GM04503 (cell line): ENCODE measurements around the gene SDCCAG8.
A peak's percentile ranks its signal among the peaks of the same experiment; 100 is the strongest.

ENCODE experiments used
- DNase-seq: peaks from one replicate; pipeline ENCODE4 v3.0.0-alpha.2; 2012; ENCODE audit warnings: low read depth

The SDCCAG8 gene

DNA sequence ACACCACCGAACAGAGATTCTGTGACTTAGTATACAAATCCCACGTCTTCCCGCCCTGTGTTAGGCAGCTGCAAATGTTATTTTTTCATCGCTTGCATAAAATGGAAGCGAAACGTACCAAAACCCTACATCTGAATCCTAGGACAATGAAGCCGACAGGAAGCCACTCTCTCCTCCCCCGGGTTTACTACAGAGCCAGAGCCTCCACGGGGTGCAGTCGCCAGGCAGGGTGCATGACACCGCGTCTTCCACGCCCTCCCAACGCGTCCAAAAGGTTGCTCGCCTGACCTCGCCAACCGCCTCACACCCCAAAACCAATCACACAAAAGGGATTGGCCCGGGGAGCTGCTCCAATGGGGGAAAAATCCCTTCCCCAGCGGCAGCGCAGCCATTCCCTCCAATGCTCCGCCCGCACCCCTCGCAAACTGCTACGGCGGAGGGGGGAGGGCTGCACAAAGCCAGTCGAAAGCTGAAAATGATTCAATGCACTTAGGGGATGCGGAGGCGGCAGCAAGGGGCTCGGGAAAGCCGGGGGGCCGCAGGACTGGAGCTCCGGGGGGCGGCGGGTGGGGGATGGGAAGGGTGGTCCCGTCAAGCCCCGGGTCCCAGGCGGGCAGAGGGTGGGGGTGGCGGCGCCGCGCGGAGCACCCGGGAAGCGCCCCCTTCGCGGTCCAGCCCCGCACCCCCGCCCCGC is 1.5 kb upstream of the SDCCAG8 start:
- DNase-seq: peak; percentile 34

DNA sequence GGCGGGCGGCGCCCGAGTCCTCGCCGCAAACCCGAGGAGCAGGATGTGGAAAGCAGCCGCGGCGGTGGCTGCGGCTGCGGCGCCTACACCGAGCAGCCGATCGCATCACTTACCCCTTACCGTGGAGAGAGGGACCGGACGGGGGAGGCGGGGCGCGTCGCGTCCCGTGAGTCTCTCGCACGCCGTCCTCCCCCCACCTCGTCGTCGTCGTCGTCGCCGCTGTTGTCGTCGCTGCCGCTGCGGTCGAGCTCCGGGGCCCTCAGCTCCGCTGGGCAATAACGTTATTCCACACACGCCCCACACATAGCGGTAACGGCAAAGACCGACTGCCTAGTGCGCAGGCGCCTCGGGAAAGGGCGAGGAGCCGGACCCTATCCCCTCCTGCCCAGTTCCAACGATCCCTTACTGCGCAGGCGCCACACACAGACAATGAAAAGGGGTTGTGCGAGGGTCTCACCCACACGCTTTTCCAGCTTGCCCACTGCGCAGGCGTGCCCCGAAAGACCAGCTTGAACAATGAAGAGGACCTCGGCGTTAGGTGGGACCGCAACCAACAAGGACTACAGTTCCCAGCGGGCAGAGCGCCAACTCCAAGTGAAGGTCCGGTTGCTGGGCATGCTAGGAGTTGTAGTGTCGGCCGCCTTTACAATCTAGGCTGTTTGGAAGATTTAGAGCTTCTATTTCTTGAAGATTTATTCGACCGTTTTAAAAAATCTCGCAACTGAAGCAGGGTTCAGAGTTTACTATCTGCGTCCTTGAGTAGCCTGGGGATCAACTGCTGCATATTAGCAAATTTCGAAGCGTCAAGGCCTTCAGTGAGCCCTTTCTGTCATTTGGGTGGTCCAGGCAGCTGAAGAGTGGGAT is 682 bp upstream of the SDCCAG8 start, which contains the start of gene CEP170:
Gene CEP170, minus strand, starts transcription at position 355 of the 864 bp plus-strand sequence. CDS start 30,001 bp downstream, outside the sequence.
- peak; percentile 68 for DNase-seq

DNA sequence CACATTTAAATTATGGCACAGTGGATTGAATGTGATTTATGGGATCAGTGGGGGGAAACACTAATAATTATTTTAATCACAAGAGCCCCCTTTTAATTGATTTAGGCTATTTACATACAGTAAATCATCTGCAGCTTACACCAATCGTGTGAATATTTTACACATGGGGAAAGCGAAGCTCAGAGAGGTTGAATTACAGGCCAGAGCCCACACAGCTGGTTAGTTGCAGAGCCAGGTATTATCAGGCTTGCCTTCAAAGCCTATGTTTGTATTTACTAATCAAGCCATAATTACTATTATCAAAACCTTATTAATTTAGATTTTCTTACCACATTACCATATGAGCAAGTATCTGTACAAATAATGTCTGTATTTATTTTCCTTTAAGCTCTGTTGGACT is 749 bp downstream of the SDCCAG8 start:
- DNase-seq: no peak

DNA sequence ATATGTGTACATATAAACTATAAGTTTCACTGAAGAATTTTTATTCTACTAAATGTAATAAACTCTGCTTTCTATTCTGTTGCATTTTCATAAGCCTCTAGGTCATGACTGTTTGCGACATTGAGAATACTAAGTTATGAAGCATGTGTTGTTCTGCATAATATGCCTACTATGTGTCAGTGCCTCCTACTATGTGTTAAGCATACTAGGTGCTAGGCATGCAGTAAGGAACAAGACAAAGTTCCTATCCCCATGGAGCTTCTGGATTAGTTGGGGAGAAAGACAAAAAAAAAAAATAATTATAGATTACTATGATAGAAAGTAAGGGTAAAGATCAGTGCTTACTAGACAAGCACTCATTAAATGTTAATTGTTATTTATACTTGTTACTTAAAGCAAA is 1.3 kb downstream of the SDCCAG8 start:
- no peak for DNase-seq

DNA sequence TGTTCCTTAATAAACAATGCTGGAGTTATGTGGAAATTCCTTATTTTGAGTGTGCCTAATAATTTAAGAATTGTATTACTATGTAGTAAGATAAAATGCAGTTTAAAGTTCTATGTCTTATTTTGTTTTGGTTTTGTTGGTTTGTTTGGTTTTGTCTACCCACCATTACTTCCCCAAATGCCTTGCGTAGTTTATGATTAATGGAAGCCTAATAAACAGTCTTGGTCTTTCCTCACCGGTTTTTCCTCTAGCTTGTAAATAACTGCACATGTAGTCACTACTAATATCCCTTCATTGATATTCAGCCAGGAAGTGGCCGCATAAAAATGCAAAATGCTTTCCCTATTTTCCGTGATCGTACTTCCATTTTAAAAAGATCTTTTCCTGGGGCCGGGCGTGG is 2.9 kb downstream of the SDCCAG8 start:
- DNase-seq: no peak

DNA sequence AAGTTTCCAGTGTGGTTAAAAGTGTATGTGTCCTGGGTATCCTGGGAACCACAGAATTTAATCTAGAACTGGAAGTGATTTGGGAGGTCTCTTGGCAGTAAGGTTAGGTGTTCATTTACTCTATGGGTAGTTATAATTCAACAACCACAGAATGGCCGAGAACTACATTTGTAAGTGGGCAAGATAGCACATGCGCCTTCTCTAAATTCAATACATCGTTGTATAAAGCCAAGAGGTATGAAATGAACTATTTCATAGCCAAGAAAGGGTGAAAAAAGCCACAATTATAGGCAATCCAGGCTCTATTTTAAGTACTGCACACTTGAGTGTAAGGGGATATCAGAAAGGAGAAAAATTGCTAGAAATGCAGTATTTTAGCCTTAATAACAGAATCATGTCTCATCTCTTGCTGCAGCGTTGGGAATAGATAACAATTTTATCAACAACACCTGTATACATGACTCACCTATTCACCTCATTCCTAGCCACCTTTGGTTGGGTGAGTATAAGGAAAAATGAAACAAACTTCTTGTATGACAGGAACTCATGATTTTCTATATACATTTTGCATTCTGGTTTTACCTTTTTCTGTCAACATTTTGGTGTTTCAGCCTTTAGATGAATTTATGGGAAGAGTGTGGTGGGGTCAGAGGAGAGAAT is 4.5 kb downstream of the SDCCAG8 start:
- no peak for DNase-seq

DNA sequence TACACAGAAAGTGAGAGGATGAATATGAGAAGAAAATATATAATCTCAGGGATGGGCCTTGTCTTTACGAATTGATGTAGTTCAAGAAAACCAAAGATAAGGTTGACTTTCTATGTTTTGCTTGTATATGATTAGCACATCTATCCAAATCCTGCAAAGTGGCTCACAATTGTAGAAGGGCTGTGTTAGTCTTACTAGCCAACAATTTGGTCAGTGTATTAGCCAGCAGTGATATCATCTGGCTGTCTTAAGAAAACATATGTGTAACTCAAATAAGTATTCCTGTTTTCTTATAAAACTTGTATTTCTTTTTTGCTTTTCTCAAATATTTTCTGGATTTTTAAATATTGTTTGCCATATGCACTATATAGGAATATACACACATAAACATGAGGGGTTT is 5.5 kb downstream of the SDCCAG8 start:
- DNase-seq: no peak

DNA sequence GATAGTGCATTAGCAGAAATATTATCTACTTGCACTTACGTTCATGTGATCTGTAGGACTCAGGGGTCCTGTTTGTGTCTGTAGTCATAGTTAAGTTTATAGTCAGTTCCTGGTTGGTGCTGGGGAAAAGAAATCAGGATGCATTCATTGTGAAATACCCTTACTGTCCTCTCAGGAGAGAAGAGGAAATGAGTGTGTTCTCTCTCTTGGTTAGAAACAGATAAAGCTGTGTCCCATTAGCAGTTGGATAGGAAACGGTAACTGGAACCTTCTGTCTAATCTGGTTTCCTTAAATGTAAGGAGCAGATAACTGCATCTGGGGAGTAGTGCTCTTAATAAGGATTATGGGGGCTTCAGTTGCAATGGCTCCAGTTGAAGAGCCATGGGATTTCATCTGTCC is 8.9 kb downstream of the SDCCAG8 start:
- peak; percentile 54 for DNase-seq

DNA sequence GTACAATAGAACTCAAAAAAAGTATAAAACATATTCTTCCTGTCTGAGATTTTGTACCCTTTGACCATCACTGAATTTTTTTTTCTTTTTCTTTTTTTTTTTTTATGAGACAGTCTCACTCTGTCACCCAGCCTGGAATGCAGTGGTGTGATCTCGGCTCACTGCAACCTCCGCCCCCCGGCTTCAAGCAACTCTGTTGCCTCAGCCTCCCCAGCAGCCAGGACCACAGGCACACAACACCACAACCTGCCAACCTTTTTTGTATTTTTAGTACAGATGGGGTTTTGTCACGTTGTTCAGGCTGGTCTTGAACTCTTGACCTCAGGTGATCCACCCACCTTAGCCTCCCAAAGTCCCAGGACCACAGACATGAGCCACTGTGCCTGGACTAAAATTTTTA is 10.4 kb downstream of the SDCCAG8 start:
- no peak for DNase-seq

DNA sequence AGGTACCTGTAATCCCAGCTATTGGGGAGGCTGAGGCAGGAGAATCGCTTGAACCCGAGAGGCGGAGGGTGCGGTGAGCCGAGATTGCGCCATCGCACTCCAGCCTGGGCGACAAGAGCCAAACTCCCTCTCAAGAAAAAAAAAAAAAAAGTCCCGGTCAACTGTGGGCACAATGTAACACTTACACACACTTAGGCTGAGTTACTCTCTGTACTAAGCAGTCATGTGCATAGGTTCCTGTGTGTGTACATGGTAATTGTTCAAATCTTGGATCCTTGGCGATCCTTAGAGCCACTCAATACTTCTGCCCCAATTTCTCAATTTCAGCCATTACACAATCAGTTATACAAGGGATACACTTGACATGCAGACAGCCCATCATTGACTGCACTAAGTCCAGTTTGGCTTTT is 11.6 kb downstream of the SDCCAG8 start:
- no peak for DNase-seq

DNA sequence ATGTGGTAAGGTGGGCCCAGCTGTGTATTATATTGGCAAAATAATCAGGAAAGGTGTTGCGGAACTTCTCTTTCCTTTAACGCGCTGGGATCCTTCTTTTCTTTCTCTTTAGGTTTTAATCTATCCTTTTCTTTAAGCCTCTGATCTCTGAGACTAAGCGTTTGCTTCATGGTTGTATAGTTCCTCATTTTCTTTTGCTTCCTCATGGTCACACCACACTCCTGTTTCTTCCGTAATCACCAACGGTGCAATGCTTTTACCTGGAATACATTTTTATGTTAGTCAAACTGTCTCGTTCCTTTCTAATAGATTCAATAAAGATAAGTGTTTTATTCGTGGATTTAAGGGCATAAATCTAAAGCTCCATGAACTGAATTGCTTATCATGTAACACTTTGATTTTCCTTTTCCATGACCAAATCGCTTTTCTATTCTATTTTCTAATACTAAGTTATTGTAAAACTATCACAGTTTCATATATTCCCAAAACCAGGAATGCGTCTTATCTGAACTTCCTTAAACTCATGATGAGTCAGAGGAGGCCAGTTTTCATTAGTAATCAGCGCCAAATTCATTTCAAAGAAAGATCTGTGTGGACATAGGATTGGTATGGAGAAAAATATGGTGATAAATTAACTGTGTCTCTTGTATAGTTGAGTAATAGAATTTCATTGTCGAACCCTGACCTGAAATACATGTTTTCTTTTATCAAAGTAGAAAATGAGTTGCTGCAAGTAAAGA is 12.2 kb downstream of the SDCCAG8 start:
- no peak for DNase-seq

DNA sequence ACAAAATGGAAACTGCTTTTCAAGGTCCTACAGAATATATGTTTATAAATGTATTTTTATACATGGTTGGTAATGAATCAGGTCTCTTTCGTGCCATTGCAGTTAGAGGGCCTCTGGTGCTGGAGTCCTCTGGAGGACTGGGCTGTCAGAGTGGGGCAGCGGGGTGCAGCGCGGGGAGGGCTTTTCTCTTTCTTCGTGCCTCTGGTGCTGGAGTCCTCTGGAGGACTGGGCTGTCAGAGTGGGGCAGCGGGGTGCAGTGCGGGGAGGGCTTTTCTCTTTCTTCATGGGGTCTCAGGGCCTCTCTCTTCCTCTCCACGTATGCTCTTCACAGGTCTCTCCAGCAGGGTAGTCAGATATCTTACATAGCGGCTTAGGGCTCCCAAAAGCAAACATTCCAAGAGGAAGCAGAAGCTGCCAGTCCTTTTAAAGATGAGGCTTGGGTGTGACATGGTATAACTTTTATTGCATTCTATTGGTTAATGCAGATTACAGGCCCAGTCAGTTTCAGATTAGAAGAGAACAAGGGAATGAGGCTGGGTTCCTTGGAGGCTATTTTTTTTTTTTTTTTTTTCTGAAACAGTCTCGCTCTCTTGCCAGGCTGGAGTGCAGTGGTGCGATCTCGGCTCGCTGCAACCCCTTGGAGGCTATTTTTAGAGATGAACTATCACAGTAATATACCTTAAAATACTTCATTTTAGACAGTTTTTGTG is 13.1 kb downstream of the SDCCAG8 start:
- no peak for DNase-seq

DNA sequence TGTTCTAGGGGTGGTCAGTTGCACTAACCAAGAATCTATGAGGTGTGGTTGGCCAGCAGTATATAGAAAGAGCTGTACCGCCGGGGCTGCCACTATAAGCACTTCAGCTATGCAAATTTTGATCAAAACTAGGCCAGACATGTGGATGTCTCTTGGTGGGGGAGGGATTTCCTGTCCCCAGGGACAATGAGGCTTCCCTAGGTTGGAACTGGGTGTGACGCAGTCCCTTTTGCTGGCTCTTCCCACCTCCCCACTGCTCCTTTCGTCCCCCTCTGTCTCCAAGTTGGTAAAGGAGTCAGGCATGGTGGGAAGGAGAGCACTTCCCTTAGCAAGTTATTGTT is 13.6 kb downstream of the SDCCAG8 start:
- no peak for DNase-seq

DNA sequence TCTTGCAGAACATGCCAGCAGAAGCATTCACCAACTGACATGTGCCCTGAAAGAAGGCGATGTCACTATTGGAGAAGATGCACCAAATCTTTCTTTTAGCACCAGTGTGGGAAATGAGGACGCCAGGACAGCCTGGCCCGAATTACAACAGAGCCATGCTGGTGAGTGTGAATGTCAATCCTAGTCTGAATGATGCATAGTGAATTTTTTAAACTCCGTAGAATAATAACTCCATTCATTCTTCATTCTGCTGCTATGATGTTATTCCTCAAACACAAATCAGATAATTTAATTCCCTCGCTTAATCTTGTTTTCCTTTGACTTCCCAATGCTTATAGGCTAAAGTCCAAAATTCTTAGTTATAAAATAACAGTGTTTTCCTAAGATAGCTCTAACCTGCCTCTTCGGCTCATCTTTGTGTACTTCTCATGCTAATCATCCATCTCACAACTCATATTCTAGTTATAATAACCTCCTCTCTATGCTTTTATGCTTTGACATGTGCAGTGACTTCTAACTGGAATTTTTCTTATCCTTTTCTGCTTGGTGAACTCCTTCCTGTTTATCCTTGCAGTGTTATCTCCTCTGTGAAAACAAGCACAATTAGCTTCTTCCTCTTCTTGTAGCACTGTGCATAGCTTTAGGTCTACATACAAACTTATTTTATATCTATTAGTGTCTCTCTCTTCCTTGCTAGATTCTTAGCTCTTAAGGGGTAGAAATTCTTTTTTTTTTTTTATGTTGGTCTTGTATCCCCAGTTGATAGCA is 14.4 kb downstream of the SDCCAG8 start:
- no peak for DNase-seq

DNA sequence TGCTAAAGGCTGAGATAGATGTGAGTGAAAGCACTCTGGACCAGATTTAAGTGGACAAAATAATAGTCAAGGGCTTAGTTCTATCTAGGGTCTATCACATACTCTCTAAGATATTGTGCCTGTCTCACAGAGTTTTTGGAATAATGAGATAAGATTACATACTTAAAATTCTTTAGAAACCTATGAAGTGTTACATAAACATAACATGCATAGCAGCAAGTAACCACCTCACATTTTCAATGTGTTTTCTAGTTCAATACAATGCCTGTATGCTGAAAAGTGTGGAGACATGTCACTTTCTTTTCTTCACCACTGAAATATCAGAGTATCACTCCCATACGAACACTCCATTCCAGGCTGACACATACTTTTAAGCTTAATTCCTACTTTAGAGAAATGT is 16.2 kb downstream of the SDCCAG8 start:
- no peak for DNase-seq

DNA sequence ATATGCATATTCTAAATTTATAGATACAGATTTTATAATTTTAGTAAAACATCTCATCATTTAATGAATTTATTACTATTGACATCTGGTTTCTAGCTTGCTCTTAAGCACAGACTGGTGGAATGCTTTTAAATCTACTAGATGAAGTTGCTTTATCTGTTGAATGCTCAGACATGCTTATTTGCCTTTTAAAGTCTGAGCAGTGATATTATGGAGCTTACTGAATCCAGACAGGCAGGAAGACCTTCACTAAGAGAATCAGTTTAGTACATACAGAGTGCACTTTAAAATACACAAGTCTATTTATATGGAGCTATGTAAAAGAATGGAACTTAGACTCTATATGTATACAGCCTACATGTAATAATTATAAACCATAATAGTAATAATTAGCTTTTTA is 16.6 kb downstream of the SDCCAG8 start:
- DNase-seq: no peak

DNA sequence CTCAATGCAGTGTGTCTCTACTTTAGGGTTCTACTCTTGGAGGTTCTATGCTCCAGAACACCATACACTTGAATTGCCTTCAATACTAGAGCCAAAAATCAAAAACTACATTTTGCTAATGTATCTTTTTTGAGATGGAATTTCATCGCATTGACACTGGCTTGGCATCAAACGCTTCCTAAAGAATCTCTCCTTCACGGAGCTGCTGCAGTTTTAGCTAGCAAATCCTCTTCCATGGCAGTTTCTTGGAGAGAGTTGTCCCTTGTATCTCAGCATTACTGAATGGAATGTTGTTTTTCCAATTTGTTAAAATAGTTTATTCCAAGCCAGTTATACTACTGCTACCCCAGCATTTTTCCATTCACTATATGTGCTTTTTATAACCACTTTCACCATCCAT is 17.7 kb downstream of the SDCCAG8 start:
- no peak for DNase-seq

DNA sequence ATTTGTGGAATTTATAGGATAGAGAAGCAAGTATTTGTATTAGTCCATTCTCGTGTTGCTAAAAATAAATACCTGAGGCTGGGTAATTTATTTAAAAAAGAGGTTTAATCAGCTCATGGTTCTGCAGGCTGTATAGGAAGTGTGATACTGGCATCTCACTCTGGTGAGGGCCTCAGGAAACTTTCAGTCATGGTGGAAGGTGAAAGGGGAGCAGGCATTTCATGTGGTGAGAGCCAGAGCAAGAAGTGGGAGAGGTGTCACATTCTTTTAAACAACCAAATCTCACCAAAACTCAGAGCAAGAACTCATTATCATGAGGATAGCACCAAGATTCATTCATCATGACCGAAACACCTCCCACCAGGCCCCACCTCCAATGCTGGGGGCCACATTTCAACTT is 18.1 kb downstream of the SDCCAG8 start:
- no peak for DNase-seq

DNA sequence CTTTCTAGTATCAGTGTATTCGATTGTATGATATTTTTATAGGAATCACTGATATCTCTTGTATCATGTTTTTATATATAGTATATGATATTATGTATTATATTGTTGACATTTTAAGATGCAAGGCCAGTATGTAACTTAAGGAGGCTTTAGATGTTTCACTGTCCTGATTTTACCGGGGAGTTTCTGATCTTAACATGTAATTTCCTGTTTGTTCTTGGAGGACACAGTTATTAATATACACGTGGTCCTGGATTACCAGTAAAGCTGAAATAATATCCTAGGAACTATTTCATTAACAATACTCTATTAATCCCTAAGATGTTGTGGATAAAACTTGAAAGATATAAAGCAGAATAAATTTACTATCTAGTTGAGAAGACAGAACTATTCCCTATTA is 19.5 kb downstream of the SDCCAG8 start:
- no peak for DNase-seq

DNA sequence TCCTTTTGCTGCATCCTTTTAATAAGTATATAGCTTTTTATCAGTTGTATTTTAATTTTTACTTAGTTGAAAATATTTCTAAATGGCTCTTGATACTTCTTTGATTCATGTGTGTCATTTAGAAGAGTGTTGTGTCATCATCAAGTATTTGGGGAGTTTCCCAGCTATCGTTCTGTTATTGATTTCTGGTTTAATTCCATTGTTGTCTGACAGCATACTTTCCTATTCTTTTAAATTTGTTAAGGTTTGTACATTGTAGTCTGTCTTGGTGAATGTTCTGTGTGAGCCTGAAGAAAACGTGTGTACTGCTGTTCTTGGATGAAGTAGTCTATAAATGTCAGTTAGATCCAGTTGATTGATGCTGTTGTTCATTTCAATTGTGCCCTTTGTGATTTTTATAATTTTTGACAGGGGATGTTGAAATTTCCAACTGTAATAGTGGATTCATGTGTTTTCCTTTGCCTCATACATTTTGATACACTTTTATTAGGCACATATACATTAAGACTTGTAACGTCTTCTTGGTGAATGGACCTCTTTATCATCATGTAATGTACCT is 24.8 kb downstream of the SDCCAG8 start:
- DNase-seq: no peak

DNA sequence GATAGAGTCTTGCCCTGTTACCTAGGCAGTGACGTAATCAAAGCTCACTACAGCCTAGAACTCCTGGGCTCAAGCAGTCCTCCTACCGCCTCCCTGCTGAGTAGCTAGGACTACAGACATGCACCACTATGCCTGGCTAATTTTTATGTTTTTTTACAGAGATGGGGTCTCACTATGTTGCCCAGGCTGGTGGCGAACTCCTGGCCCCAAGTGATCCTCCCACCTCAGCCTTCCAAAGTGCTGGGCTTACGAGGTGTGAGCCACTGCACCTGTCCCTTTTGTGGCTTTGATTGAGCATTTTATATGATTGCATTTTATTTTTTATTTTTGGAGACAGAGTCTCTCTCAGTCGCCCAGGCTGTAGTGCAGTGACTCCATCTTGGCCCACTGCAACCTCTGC is 25.8 kb downstream of the SDCCAG8 start:
- no peak for DNase-seq
